GM12878 (cell line): Measurements from ENCODE around the gene CSAG1. TPM values are rescaled to one million over a fixed set of nuclear protein-coding genes. Genes with fewer than 3 reads are reported as not detected.
"Not testable (repeated sequence)": the region's sequence is repeated elsewhere in the genome, so short reads cannot be mapped to it uniquely, and the experiment has no call there.

Source experiments
- ATAC-seq: fragments of 200-7000 bp; cut with Tn5 transposase; 3 replicates; pipeline ENCODE4 v1.9.1; 2020; ENCODE audit warnings: mild to moderate bottlenecking, moderate library complexity
- BruUV-seq: library from RNA; stranded (reverse); fragments of 400-500 nt; replicated peaks from 2 replicates; lab custom pipeline; 2021; lab: Mats Ljungman, UMichigan
- CTCF ChIA-PET: fragments of 300-600 bp; sonication (Branson Sonifier 250); formaldehyde crosslinking; extraction: SDS; loops from one replicate; lab custom pipeline; 2021; ENCODE audit warnings: inconsistent platforms; lab: Yijun Ruan, JAX
- POLR2A ChIA-PET: fragments of 350-600 bp; formaldehyde crosslinking; extraction: SDS; loops from one replicate; lab custom pipeline; 2021; ENCODE audit warnings: inconsistent platforms; lab: Charles Lee
- RAD21 ChIA-PET: fragments of 300-600 bp; sonication (Branson Sonifier 250); formaldehyde crosslinking; loops from one replicate; lab custom pipeline; 2023; ENCODE audit warnings: antibody characterized with exemption; ENCODE audit not compliant: unreplicated experiment; lab: Charles Lee
- SMC1A ChIA-PET: fragments of 300-600 bp; sonication (Branson Sonifier 250); formaldehyde crosslinking; loops from one replicate; lab custom pipeline; 2023; ENCODE audit not compliant: unreplicated experiment, uncharacterized antibody; lab: Charles Lee
- DNase-seq: peaks from one replicate; pipeline ENCODE4 v3.0.0-alpha.2; 2011; ENCODE audit warnings: low read depth, low spot score
- FAIRE-seq: peaks from 3 replicates; lab custom pipeline; 2011; peaks lifted over from hg19 to GRCh38; lab: Jason Lieb, UNC
- H2AFZ ChIP-seq: 2 replicates; pipeline ENCODE4 v1.6.0; 2011; ENCODE audit warnings: low read depth, low read length, control low read depth; ENCODE audit not compliant: control insufficient read depth
- H3K27ac ChIP-seq: 2 replicates; pipeline ENCODE4 v1.5.1; 2011; ENCODE audit warnings: control low read depth; ENCODE audit not compliant: control insufficient read depth, insufficient read depth
- H3K27me3 ChIP-seq, 2 experiments: replicated peaks in 1 of 2; 2 replicates each; pipeline versions ENCODE4 v1.6.0 to v1.6.1; 2011; ENCODE audit warnings: low read length in 1 of 2; ENCODE audit not compliant: control insufficient read depth in 2 of 2, insufficient read depth in 2 of 2
- H3K36me3 ChIP-seq, 2 experiments: 2 replicates each; pipeline ENCODE4 v1.5.1; 2011; ENCODE audit warnings: low read length in 1 of 2; ENCODE audit not compliant: control insufficient read depth in 2 of 2, insufficient read depth in 2 of 2
- H3K4me1 ChIP-seq: 2 replicates; pipeline ENCODE4 v1.6.1; 2011; ENCODE audit warnings: mild to moderate bottlenecking, low read length, moderate library complexity, mixed read lengths; ENCODE audit not compliant: control insufficient read depth, insufficient read depth
- H3K4me2 ChIP-seq: 2 replicates; pipeline ENCODE4 v1.6.0; 2011; ENCODE audit warnings: control low read depth; ENCODE audit not compliant: control insufficient read depth, insufficient read depth
- H3K4me3 ChIP-seq: fragments of 200-600 bp; sonication (generic); 2 replicates; pipeline ENCODE4 v1.5.1; 2016
- H3K79me2 ChIP-seq: 2 replicates; pipeline ENCODE4 v1.6.0; 2011; ENCODE audit warnings: low read length; ENCODE audit not compliant: control insufficient read depth, insufficient read depth
- H3K9ac ChIP-seq: 2 replicates; pipeline ENCODE4 v1.8.0; 2011; ENCODE audit warnings: low read length, control low read depth, mixed read lengths; ENCODE audit not compliant: control insufficient read depth, insufficient read depth
- H3K9me3 ChIP-seq: replicated peaks from 3 replicates; pipeline ENCODE4 v1.5.1; 2011; ENCODE audit warnings: mild to moderate bottlenecking, low read length; ENCODE audit not compliant: control insufficient read depth, insufficient read depth
- H4K20me1 ChIP-seq: 2 replicates; pipeline ENCODE4 v1.6.0; 2011; ENCODE audit not compliant: control insufficient read depth, insufficient read depth
- WGBS: methylation state at CpG from one replicate; pipeline ENCODE4 v1.1.6; 2016; ENCODE audit warnings: low lambda C conversion rate; ENCODE audit not compliant: insufficient replicate concordance, insufficient coverage; ENCODE audit errors: missing lambda C conversion rate; 5-methylcytosine and 5-hydroxymethylcytosine counted together
- in situ Hi-C: fragments of 300-500 bp; cut with MboI; formaldehyde crosslinking; loops from 9 replicates; pipeline ENCODE4 v1.14.3; 2018; ENCODE audit warnings: mixed read lengths
- intact Hi-C: fragments of 100-400 bp; cut with micrococcal nuclease; formaldehyde crosslinking; loops from one replicate; pipeline ENCODE4 v1.14.2; 2022; ENCODE audit not compliant: unreplicated experiment
- polyA plus RNA-seq, 11 experiments: library from polyadenylated mRNA; depleted of rRNA in 4 of 11; unstranded in 6 of 11; stranded (reverse) in 5 of 11; fragments of >200 nt; fragmentation: Nextera tagmentation in 4 of 11; fragmentation: Illumina TruSeq in 1 of 11; extraction: Ambion mirVana in 4 of 11; extraction: Trizol in 1 of 11; gene quantifications; 1 replicate in 1 of 11; 2 replicates in 10 of 11; pipeline versions ENCODE4 v1.2.1 to v1.2.3, GENCODE V29; 2011 to 2016; ENCODE audit warnings: inconsistent platforms in 2 of 11, missing spikeins in 2 of 11, low read depth in 1 of 11
- total RNA-seq, 4 experiments: library from RNA; depleted of rRNA in 3 of 4; stranded (reverse); fragments of >200 nt in 3 of 4; fragmentation: Illumina TruSeq in 1 of 4; extraction: Trizol in 1 of 4; gene quantifications; 2 replicates each; pipeline versions ENCODE4 v1.2.1 to v1.2.3, GENCODE V29; 2013 to 2021

Gene CSAG1
- total and polyA plus RNA-seq, 10 of the 15 experiments (the other 5 are each of a cell fraction or from before 2014, with no cell fraction given), result 1.3 TPM; not detected in 9

DNA sequence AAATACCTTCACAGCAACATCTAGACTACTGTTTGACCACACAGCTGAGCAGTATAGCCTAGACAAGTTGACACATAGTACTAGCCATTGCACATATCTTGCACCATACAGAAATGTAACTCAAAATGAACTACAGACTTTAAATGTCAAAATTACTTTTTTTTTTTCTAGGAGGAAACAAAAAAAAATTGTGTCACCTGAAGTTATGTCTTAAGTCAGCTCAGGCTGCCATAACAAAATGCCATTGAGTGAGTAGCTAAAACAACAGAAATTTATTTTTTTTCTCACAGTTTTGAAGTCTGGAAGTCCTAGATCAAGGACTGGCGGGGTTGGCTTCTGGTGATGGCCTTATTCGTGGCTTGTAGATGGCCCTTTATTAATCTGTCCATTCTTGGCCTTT is 24.3 kb downstream of the CSAG1 start, which contains the start of gene CSAG2:
CSAG2 (minus strand) TSS at position 101 of the 400 bp plus-strand sequence. CDS start 161 bp downstream, outside the sequence.
- CTCF ChIA-PET, POLR2A ChIA-PET: not testable (repeated sequence)

DNA sequence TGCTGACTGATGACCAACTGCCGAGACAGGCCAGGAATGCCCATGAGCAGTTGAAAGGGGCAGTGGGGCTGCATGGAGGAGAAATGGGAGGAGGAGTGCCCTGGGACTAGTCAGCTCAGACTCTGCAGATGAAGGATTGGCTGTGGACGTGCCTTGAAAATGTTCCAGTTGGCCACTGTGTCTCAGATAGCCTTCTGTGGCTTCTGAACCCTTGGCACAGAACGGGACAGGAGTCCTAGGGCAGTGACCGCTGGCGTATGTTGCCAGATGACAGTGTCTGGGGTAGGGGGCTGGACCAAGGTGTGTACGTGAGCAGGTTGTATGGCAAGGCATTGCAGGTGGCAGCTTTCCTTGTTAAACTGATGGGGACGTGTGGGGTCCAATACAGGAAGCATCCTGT is 27.0 kb downstream of the CSAG1 start:
- BruUV-seq, H3K27ac ChIP-seq, SMC1A ChIA-PET, H3K4me3 ChIP-seq, in situ Hi-C loops, H3K9me3 ChIP-seq, FAIRE-seq, H3K36me3 ChIP-seq, POLR2A ChIA-PET, DNase-seq, CTCF ChIA-PET, RAD21 ChIA-PET, H3K27me3 ChIP-seq, ATAC-seq, H4K20me1 ChIP-seq, H3K4me1 ChIP-seq, H2AFZ ChIP-seq, H3K9ac ChIP-seq, H3K4me2 ChIP-seq, H3K79me2 ChIP-seq, intact Hi-C loops: not testable (repeated sequence)
- 33% methylated on average over 3 of the region's 7 CpGs for WGBS

More for the DNA sequence above, 24.3 kb downstream of the CSAG1 start, which contains the start of gene CSAG2:
- H3K27me3 ChIP-seq, H4K20me1 ChIP-seq, H2AFZ ChIP-seq, DNase-seq, FAIRE-seq, ATAC-seq, BruUV-seq, H3K4me1 ChIP-seq, in situ Hi-C loops, SMC1A ChIA-PET, H3K9me3 ChIP-seq, H3K4me2 ChIP-seq, H3K36me3 ChIP-seq, H3K27ac ChIP-seq, RAD21 ChIA-PET, H3K79me2 ChIP-seq, H3K9ac ChIP-seq, intact Hi-C loops, H3K4me3 ChIP-seq: not testable (repeated sequence)
- no CpG with 5 or more reads among the region's 2 CpGs for WGBS

DNA sequence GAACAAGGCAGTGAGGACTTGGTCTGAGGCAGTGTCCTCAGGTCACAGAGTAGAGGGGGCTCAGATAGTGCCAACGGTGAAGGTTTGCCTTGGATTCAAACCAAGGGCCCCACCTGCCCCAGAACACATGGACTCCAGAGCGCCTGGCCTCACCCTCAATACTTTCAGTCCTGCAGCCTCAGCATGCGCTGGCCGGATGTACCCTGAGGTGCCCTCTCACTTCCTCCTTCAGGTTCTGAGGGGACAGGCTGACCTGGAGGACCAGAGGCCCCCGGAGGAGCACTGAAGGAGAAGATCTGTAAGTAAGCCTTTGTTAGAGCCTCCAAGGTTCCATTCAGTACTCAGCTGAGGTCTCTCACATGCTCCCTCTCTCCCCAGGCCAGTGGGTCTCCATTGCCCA is 33.1 kb downstream of the CSAG1 start:
- in situ Hi-C loops, DNase-seq, ATAC-seq, intact Hi-C loops, BruUV-seq, H4K20me1 ChIP-seq, RAD21 ChIA-PET, H3K36me3 ChIP-seq, SMC1A ChIA-PET, H3K27me3 ChIP-seq, H3K4me3 ChIP-seq, FAIRE-seq, CTCF ChIA-PET, H3K9ac ChIP-seq, H3K4me2 ChIP-seq, H3K9me3 ChIP-seq, H3K79me2 ChIP-seq, H3K4me1 ChIP-seq, H2AFZ ChIP-seq, H3K27ac ChIP-seq, POLR2A ChIA-PET: not testable (repeated sequence)
- 46% methylated on average over 4 of the region's 5 CpGs for WGBS

DNA sequence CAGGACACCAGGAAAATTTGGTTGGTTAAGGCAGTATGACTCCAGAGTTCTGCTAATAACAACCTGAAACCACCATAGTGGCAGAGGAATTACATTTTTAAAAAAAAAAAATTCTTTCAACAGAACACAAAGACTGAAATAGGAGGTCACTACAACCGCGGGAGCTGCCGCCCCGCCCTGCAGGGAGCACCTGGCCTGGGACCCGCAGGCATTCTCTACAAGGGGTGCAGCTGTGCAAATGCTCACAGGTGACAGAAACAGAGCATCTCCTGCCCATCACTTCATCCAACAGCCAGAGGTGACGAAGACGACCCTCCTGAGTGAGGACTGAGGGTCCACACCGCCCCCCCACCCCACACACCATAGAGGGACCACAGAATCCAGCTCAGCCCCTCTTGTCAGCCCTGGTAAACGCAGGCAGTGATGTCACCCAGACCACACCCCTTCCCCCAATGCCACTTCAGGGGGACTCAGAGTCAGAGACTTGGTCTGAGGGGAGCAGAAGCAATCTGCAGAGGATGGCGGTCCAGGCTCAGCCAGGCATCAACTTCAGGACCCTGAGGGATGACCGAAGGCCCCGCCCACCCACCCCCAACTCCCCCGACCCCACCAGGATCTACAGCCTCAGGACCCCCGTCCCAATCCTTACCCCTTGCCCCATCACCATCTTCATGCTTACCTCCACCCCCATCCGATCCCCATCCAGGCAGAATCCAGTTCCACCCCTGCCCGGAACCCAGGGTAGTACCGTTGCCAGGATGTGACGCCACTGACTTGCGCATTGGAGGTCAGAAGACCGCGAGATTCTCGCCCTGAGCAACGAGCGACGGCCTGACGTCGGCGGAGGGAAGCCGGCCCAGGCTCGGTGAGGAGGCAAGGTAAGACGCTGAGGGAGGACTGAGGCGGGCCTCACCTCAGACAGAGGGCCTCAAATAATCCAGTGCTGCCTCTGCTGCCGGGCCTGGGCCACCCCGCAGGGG is 35.3 kb downstream of the CSAG1 start, which contains the start of gene MAGEA3:
MAGEA3 (plus strand) TSS at position 843 of the 980 bp plus-strand sequence. CDS start 2,039 bp downstream, outside the sequence.
- CTCF ChIA-PET, FAIRE-seq, in situ Hi-C loops, H3K36me3 ChIP-seq, DNase-seq, H3K4me1 ChIP-seq, POLR2A ChIA-PET, H3K9me3 ChIP-seq, SMC1A ChIA-PET, ATAC-seq, H4K20me1 ChIP-seq, intact Hi-C loops, RAD21 ChIA-PET, H2AFZ ChIP-seq, H3K27me3 ChIP-seq, H3K4me2 ChIP-seq, H3K9ac ChIP-seq, BruUV-seq, H3K79me2 ChIP-seq, H3K4me3 ChIP-seq, H3K27ac ChIP-seq: not testable (repeated sequence)
- 13% methylated on average over 3 of the region's 34 CpGs for WGBS
